ENCODE results near the gene ARHGEF38. TPM values are rescaled to one million over a fixed set of nuclear protein-coding genes. Genes with fewer than 3 reads are reported as not detected.
"Not testable (repeated sequence)": the region's sequence is repeated elsewhere in the genome, so short reads cannot be mapped to it uniquely, and the experiment has no call there.

Gene ARHGEF38
- total RNA-seq, 1 donor from 2014 or later, result not detected

GRCh38 chr4:105607876-105608275 lies 55.5 kb downstream of the ARHGEF38 start:
- DNase-seq (ENCODE audit: extremely low read depth, low read depth, low spot score), result no peak

GRCh38 chr4:105609819-105610218 lies 57.4 kb downstream of the ARHGEF38 start:
- DNase-seq (ENCODE audit: extremely low read depth, low read depth, low spot score), result not testable (repeated sequence)

GRCh38 chr4:105613306-105613705 lies 60.9 kb downstream of the ARHGEF38 start:
- DNase-seq (ENCODE audit: extremely low read depth, low read depth, low spot score), result no peak

GRCh38 chr4:105619188-105619931 lies 66.9 kb downstream of the ARHGEF38 start:
- no peak for DNase-seq (ENCODE audit: extremely low read depth, low read depth, low spot score)

- no peak for DNase-seq (ENCODE audit: extremely low read depth, low read depth, low spot score)
Measured at GRCh38 chr4:105620640-105621323, 68.4 kb downstream of the ARHGEF38 start.

- DNase-seq (ENCODE audit: extremely low read depth, low read depth, low spot score), result no peak
Measured at GRCh38 chr4:105622269-105622668, 69.8 kb downstream of the ARHGEF38 start.

GRCh38 chr4:105623099-105623498 lies 70.7 kb downstream of the ARHGEF38 start:
- no peak for DNase-seq (ENCODE audit: extremely low read depth, low read depth, low spot score)

GRCh38 chr4:105624530-105624929 lies 72.1 kb downstream of the ARHGEF38 start:
- no peak for DNase-seq (ENCODE audit: extremely low read depth, low read depth, low spot score)

- no peak for DNase-seq (ENCODE audit: extremely low read depth, low read depth, low spot score)
Measured at GRCh38 chr4:105625214-105625613, 72.8 kb downstream of the ARHGEF38 start.

- DNase-seq (ENCODE audit: extremely low read depth, low read depth, low spot score), result no peak
Measured at GRCh38 chr4:105626846-105627245, 74.4 kb downstream of the ARHGEF38 start.

GRCh38 chr4:105627620-105628019 lies 75.2 kb downstream of the ARHGEF38 start:
- DNase-seq (ENCODE audit: extremely low read depth, low read depth, low spot score), result no peak

- DNase-seq (ENCODE audit: extremely low read depth, low read depth, low spot score), result no peak
Measured at GRCh38 chr4:105630670-105631655, 78.5 kb downstream of the ARHGEF38 start.

GRCh38 chr4:105631818-105632400 lies 79.5 kb downstream of the ARHGEF38 start:
- no peak for DNase-seq (ENCODE audit: extremely low read depth, low read depth, low spot score)

GRCh38 chr4:105632599-105632998 lies 80.2 kb downstream of the ARHGEF38 start:
- DNase-seq (ENCODE audit: extremely low read depth, low read depth, low spot score), result no peak

- DNase-seq (ENCODE audit: extremely low read depth, low read depth, low spot score), result no peak
Measured at GRCh38 chr4:105633241-105633640, 80.8 kb downstream of the ARHGEF38 start.

- no peak for DNase-seq (ENCODE audit: extremely low read depth, low read depth, low spot score)
Measured at GRCh38 chr4:105634402-105635080, 82.1 kb downstream of the ARHGEF38 start.

GRCh38 chr4:105637408-105638176 lies 85.2 kb downstream of the ARHGEF38 start:
- no peak for DNase-seq (ENCODE audit: extremely low read depth, low read depth, low spot score)

GRCh38 chr4:105641845-105642244 lies 89.4 kb downstream of the ARHGEF38 start:
- no peak for DNase-seq (ENCODE audit: extremely low read depth, low read depth, low spot score)

GRCh38 chr4:105644257-105644656 lies 91.8 kb downstream of the ARHGEF38 start:
- no peak for DNase-seq (ENCODE audit: extremely low read depth, low read depth, low spot score)
